ENCODE data around the gene BORCS5. TPM values are rescaled to one million over a fixed set of nuclear protein-coding genes. Genes with fewer than 3 reads are reported as not detected.

Gene BORCS5
- total RNA-seq, 1 donor from 2014 or later = 3.0 TPM

- H3K27me3 ChIP-seq = no peaks in the 10 kb centered on the region
- no peak overlapping the region for H3K4me3 ChIP-seq
- no peaks in the 10 kb centered on the region for H3K36me3 ChIP-seq
- no peak for TF ChIP-seq CTCF (IDR thresholded peaks at IDR 0.05)
- H3K27ac ChIP-seq = no peak overlapping the region
- intact Hi-C loops (cut with DNase I) = no loop called here
- peaks cover 9 to 18% of the 10 kb centered on the region in 2 donors for H3K4me1 ChIP-seq
- H3K9me3 ChIP-seq = peaks cover 5 to 20% of the 10 kb centered on the region in 2 donors
- DNase-seq (ENCODE audit: low spot score in 2 of 2) = no peak
These were observed 66.5 kb downstream of the BORCS5 start for GRCh38 chr12:12423367-12423766.

GRCh38 chr12:12425001-12425400 is 68.1 kb downstream of the BORCS5 start:
- H3K4me1 ChIP-seq = peaks cover 9 to 18% of the 10 kb centered on the region in 2 donors
- peaks cover 5 to 20% of the 10 kb centered on the region in 2 donors for H3K9me3 ChIP-seq
- no peak for DNase-seq (ENCODE audit: low spot score in 2 of 2)
- H3K36me3 ChIP-seq = no peaks in the 10 kb centered on the region
- H3K27me3 ChIP-seq = no peaks in the 10 kb centered on the region
- intact Hi-C loops (cut with DNase I) = loop anchor here (2.0 kb wide), 1 partner anchor 18 kb away; no protein-coding TSS in a partner anchor
- no peak for TF ChIP-seq CTCF (IDR thresholded peaks at IDR 0.05)
- peak overlapping the region; percentile 68 to 79 for H3K27ac ChIP-seq
- H3K4me3 ChIP-seq = no peak overlapping the region

- no peak for TF ChIP-seq CTCF (IDR thresholded peaks at IDR 0.05)
- H3K4me3 ChIP-seq = no peak overlapping the region
- intact Hi-C loops (cut with DNase I) = loop anchor here (2.0 kb wide), 1 partner anchor 17 kb away; no protein-coding TSS in a partner anchor
- DNase-seq (ENCODE audit: low spot score in 2 of 2) = no peak
- H3K27ac ChIP-seq = peak overlapping the region; percentile 68 to 79
- no peaks in the 10 kb centered on the region for H3K27me3 ChIP-seq
- H3K9me3 ChIP-seq = peaks cover 5 to 20% of the 10 kb centered on the region in 2 donors
- H3K4me1 ChIP-seq = peaks cover 9 to 18% of the 10 kb centered on the region in 2 donors
- H3K36me3 ChIP-seq = no peaks in the 10 kb centered on the region
These were observed 68.7 kb downstream of the BORCS5 start for GRCh38 chr12:12425616-12426015.

- peaks cover 9 to 25% of the 10 kb centered on the region in 2 donors for H3K4me1 ChIP-seq
- DNase-seq (ENCODE audit: low spot score in 2 of 2) = no peak
- no peak overlapping the region for H3K27ac ChIP-seq
- no peaks in the 10 kb centered on the region for H3K36me3 ChIP-seq
- intact Hi-C loops (cut with DNase I) = no loop called here
- H3K27me3 ChIP-seq = no peaks in the 10 kb centered on the region
- no peak overlapping the region for H3K4me3 ChIP-seq
- peaks cover 5 to 19% of the 10 kb centered on the region in 2 donors for H3K9me3 ChIP-seq
- no peak for TF ChIP-seq CTCF (IDR thresholded peaks at IDR 0.05)
These were observed 70.7 kb downstream of the BORCS5 start for GRCh38 chr12:12427568-12427967.

GRCh38 chr12:12428047-12428446 is 71.2 kb downstream of the BORCS5 start:
- Histone ChIP-seq H3K36me3 (no peaks in the 10 kb centered on the region), H3K27ac (no peak overlapping the region), H3K9me3 (peaks cover 5 to 15% of the 10 kb centered on the region in 2 donors), H3K4me1 (peaks cover 9 to 25% of the 10 kb centered on the region in 2 donors), H3K4me3 (no peak overlapping the region), H3K27me3 (no peaks in the 10 kb centered on the region)
- intact Hi-C loops (cut with DNase I) = no loop called here
- DNase-seq (ENCODE audit: low spot score in 2 of 2) = no peak
- no peak for TF ChIP-seq CTCF (IDR thresholded peaks at IDR 0.05)
